K562 (cell line): ENCODE results near the gene BBC3. TPM values are rescaled to one million over a fixed set of nuclear protein-coding genes. Genes with fewer than 3 reads are reported as not detected.

ENCODE experiments used
- ATF1 ChIP-seq, 2 experiments: fragments of 450-650 bp in 1 of 2; IDR thresholded peaks; 2 replicates each; pipeline ENCODE4 v1.6.1; 2016; ENCODE audit warnings: missing compliant biosample characterization in 1 of 2, missing genetic modification characterization in 1 of 2
- CTCF ChIP-seq, 3 experiments: IDR thresholded peaks in 2 of 3; conservative IDR thresholded peaks in 1 of 3; 2 replicates each; pipeline ENCODE4 v1.5.1; 2011 to 2012; ENCODE audit warnings: low read length in 3 of 3, mild to moderate bottlenecking in 3 of 3, control low read depth in 2 of 3, improper control_type of control experiment in 1 of 3, inconsistent platforms in 1 of 3, low read depth in 1 of 3, mixed read lengths in 1 of 3, moderate library complexity in 1 of 3; ENCODE audit not compliant: insufficient read depth in 2 of 3
- DIDO1 ChIP-seq: fragments of 450-650 bp; IDR thresholded peaks from 2 replicates; pipeline ENCODE4 v1.6.1; 2016; ENCODE audit warnings: low read depth, missing biosample characterization, missing genetic modification characterization
- ETS1 ChIP-seq: conservative IDR thresholded peaks from 2 replicates; pipeline ENCODE4 v1.6.1; 2011; ENCODE audit warnings: low read depth, mild to moderate bottlenecking, low read length; ENCODE audit not compliant: control insufficient read depth
- ETV5 ChIP-seq: sonication (generic); formaldehyde crosslinking; IDR thresholded peaks from 2 replicates; pipeline ENCODE4 v1.4.0; 2020; ENCODE audit warnings: low read depth, mild to moderate bottlenecking, missing genetic modification reagents
- FOXA3 ChIP-seq, 2 experiments: fragments of 450-650 bp in 1 of 2; sonication (generic) in 1 of 2; formaldehyde crosslinking; IDR thresholded peaks in 1 of 2; conservative IDR thresholded peaks in 1 of 2; 2 replicates each; pipeline versions ENCODE4 v1.4.0 to v1.8.0; 2020 to 2022; ENCODE audit warnings: mild to moderate bottlenecking in 2 of 2, missing genetic modification reagents in 1 of 2
- HNRNPK ChIP-seq: fragments of 200-400 bp; formaldehyde crosslinking; IDR thresholded peaks from one replicate; pipeline ENCODE4 v1.6.1; 2018; ENCODE audit warnings: mild to moderate bottlenecking, low read depth, low read length; ENCODE audit not compliant: poor library complexity, severe bottlenecking
- HOXB6 ChIP-seq: fragments of 250-450 bp; sonication (Bioruptor Pico); IDR thresholded peaks from 2 replicates; pipeline ENCODE4 v1.5.1; 2022; ENCODE audit warnings: mild to moderate bottlenecking, borderline replicate concordance
- LCOR ChIP-seq: sonication (generic); formaldehyde crosslinking; IDR thresholded peaks from 2 replicates; pipeline ENCODE4 v1.8.0; 2022; ENCODE audit warnings: mild to moderate bottlenecking, missing genetic modification reagents
- MEF2A ChIP-seq: IDR thresholded peaks from 2 replicates; pipeline ENCODE4 v1.6.1; 2011; ENCODE audit warnings: low read depth, mild to moderate bottlenecking, low read length, moderate library complexity; ENCODE audit not compliant: control insufficient read depth
- NKRF ChIP-seq: fragments of 450-650 bp; IDR thresholded peaks from 2 replicates; pipeline ENCODE4 v1.6.1; 2016; ENCODE audit warnings: borderline replicate concordance
- NR4A1 ChIP-seq, 2 experiments: fragments of 250-450 bp in 1 of 2; fragments of 450-650 bp in 1 of 2; sonication (Bioruptor Pico) in 1 of 2; IDR thresholded peaks; 2 replicates each; pipeline versions ENCODE4 v1.4.0 to v1.6.1; 2016 to 2020; ENCODE audit warnings: mild to moderate bottlenecking in 2 of 2, missing compliant biosample characterization in 1 of 2, missing genetic modification characterization in 1 of 2, moderate library complexity in 1 of 2
- NUFIP1 ChIP-seq: fragments of 450-650 bp; IDR thresholded peaks from 2 replicates; pipeline ENCODE4 v1.6.1; 2018; ENCODE audit not compliant: partially characterized antibody
- PHB ChIP-seq: fragments of 250-450 bp; sonication (Bioruptor Pico); IDR thresholded peaks from 2 replicates; pipeline ENCODE4 v1.5.0; 2021
- POLR3G ChIP-seq: IDR thresholded peaks from 2 replicates; pipeline ENCODE4 v1.6.1; 2011; ENCODE audit not compliant: insufficient read length, insufficient replicate concordance; ENCODE audit errors: extremely low read depth
- ZBTB7A ChIP-seq: IDR thresholded peaks from 2 replicates; pipeline ENCODE4 v1.6.1; 2011; ENCODE audit warnings: low read depth, mild to moderate bottlenecking, low read length, moderate library complexity, borderline replicate concordance; ENCODE audit not compliant: control insufficient read depth
- ZNF830 ChIP-seq: fragments of 250-450 bp; sonication (Bioruptor Pico); IDR thresholded peaks from 2 replicates; pipeline ENCODE4 v1.5.0; 2021; ENCODE audit warnings: mild to moderate bottlenecking
- polyA plus RNA-seq, 8 experiments: library from polyadenylated mRNA; depleted of rRNA in 4 of 8; stranded (reverse) in 5 of 8; unstranded in 3 of 8; fragments of >200 nt; fragmentation: Nextera tagmentation in 2 of 8; fragmentation: Illumina TruSeq in 1 of 8; extraction: Ambion mirVana in 2 of 8; extraction: Trizol in 1 of 8; gene quantifications; 2 replicates each; pipeline versions ENCODE4 v1.2.1 to v1.2.3, GENCODE V29; 2011 to 2014; ENCODE audit warnings: inconsistent platforms in 1 of 8, missing spikeins in 1 of 8
- total RNA-seq, 7 experiments: library from RNA; depleted of rRNA in 6 of 7; stranded (reverse); fragments of >200 nt in 6 of 7; fragmentation: Illumina TruSeq in 2 of 7; extraction: Trizol in 2 of 7; gene quantifications; 2 replicates each; pipeline versions ENCODE4 v1.2.1 to v1.2.3, GENCODE V29; 2011 to 2021; ENCODE audit warnings: low replicate concordance in 1 of 7
- TF ChIP-seq, protein P1 (sequence below): sonication (generic); formaldehyde crosslinking; IDR thresholded peaks from 2 replicates; pipeline ENCODE4 v1.8.0; 2022; ENCODE audit warnings: mild to moderate bottlenecking, missing genetic modification reagents, borderline replicate concordance

Gene BBC3
- total and polyA plus RNA-seq, 9 of the 15 experiments (the other 6 are each of a cell fraction or from before 2014, with no cell fraction given), result 0.15 to 30.7 (median 4.8) TPM

GRCh38 chr19:47240996-47241918, 10.3 kb upstream of the BBC3 start (continued):
- no peak for TF ChIP-seq ZNF830 (CRISPR knock-in tag)
- TF ChIP-seq NUFIP1, result no peak
- TF ChIP-seq ETV5 (CRISPR knock-in tag), result no peak
- no peak for TF ChIP-seq PHB (CRISPR knock-in tag)
- TF ChIP-seq DIDO1 (tag), result 0 out of 2 replicates have a peak, but pooled peaks have one; percentile 23
- TF ChIP-seq HOXB6, result no peak
- no peak for TF ChIP-seq POLR3G
- TF ChIP-seq NKRF, result peak; percentile 79
- no peak for TF ChIP-seq FOXA3 (CRISPR knock-in tag; conservative IDR thresholded peaks at IDR 0.05 in 1 of 2, IDR thresholded peaks at IDR 0.05 in 1 of 2)
- TF ChIP-seq ATF1 (CRISPR knock-in tag; IDR thresholded peaks at IDR 0.05), result no peak
- TF ChIP-seq ATF1 (tag; IDR thresholded peaks at IDR 0.05), result peak; percentile 72
- TF ChIP-seq, protein P1, sequence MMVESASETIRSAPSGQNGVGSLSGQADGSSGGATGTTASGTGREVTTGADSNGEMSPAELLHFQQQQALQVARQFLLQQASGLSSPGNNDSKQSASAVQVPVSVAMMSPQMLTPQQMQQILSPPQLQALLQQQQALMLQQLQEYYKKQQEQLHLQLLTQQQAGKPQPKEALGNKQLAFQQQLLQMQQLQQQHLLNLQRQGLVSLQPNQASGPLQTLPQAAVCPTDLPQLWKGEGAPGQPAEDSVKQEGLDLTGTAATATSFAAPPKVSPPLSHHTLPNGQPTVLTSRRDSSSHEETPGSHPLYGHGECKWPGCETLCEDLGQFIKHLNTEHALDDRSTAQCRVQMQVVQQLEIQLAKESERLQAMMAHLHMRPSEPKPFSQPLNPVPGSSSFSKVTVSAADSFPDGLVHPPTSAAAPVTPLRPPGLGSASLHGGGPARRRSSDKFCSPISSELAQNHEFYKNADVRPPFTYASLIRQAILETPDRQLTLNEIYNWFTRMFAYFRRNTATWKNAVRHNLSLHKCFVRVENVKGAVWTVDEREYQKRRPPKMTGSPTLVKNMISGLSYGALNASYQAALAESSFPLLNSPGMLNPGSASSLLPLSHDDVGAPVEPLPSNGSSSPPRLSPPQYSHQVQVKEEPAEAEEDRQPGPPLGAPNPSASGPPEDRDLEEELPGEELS, result no peak
- peak; percentile 72; the same call in 1 of the 2 replicates for TF ChIP-seq ZBTB7A
- TF ChIP-seq CTCF (IDR thresholded peaks at IDR 0.05 in 2 of 3, conservative IDR thresholded peaks at IDR 0.05 in 1 of 3; ENCODE audit: insufficient read depth in 2 of 3, low read depth in 1 of 3, low read length in 3 of 3), result no peak
- no peak for TF ChIP-seq HNRNPK
- no peak for TF ChIP-seq LCOR
- peak; percentile 100 for TF ChIP-seq MEF2A
- no peak for TF ChIP-seq NR4A1 (CRISPR knock-in tag; IDR thresholded peaks at IDR 0.05)
- TF ChIP-seq NR4A1 (tag; IDR thresholded peaks at IDR 0.05), result peak; percentile 71
- TF ChIP-seq ETS1, result no peak
